Stimulated activated CD4-positive, alpha-beta T cell treated with anti-CD3 and anti-CD28 coated beads, Interleukin-15, amount 100 ng/mL, for 24 hours (primary cell): ENCODE data around the gene MYO1D.

ENCODE experiments used
- DNase-seq: peaks from one replicate; pipeline ENCODE4 v3.0.0-alpha.2; 2020

MYO1D gene

DNA sequence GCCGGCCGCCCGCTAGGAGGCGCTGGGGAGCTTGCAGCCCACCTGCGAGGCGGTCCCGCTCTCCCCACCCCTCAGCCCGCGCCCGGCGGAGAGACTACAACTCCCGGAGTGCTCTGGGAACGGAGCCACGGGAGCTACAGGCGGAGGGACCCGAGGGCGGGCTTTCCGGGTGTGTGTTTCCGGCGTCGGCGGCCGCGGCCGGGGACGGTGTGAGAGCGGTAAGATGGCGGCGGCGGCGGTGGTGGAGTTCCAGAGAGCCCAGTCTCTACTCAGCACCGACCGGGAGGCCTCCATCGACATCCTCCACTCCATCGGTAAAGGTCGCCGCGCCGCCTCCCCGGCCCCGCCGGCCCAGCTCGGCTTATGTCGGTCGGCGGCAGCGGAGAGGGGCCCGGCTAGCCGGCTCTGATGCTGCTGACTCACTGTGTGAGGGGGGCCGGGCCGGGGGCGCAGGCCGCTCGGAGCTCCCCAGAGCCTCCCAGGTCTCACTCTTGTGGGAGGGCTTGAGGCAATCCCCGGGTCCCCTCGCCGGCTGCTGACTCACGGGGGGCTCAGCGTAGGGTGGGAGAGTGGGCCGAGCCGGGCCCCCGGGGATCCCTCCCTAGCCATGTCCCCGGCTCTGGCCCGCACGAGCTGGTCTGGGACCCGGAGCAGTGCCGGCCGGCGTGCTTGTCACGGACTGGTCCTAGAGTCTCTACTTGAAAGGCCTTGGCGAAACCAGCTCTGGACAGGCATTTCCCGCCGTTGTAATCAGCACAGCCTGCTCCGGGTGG lies 432.4 kb downstream of the MYO1D start, which contains the start of gene PSMD11:
Gene PSMD11, plus strand, starts transcription at position 210 of the 773 bp plus-strand sequence. Its CDS starts 14 bp downstream, at position 224.
- DNase-seq = peak; percentile 99

DNA sequence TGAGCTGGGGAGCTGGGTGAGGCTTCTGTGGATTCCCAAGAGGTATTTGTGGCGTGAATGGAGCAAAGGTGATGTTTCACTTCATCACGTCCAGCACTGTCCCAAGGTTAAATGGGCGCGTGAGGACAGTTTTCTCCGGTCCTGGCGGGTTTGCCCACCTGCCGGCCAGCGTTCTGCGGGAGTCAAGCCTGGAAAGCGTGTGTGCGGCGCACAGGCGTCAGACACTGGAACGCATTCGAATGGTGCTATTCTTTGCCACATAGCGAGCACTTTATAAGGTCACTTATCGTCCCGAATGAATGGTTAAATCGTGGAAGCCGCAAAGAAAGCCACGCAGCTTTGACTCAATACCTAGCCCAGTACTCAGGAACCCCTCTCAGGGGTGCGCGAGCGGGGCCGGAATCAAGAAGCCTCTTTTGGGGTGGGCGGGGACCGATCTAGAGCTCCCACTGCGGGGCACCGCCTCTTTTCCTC lies 433.1 kb downstream of the MYO1D start:
- no peak for DNase-seq
